ENCODE results near the gene CTSD. TPM values are rescaled to one million over a fixed set of nuclear protein-coding genes. Genes with fewer than 3 reads are reported as not detected.

CTSD gene
- total RNA-seq, 1 donor from 2014 or later = 44.9 TPM

DNA sequence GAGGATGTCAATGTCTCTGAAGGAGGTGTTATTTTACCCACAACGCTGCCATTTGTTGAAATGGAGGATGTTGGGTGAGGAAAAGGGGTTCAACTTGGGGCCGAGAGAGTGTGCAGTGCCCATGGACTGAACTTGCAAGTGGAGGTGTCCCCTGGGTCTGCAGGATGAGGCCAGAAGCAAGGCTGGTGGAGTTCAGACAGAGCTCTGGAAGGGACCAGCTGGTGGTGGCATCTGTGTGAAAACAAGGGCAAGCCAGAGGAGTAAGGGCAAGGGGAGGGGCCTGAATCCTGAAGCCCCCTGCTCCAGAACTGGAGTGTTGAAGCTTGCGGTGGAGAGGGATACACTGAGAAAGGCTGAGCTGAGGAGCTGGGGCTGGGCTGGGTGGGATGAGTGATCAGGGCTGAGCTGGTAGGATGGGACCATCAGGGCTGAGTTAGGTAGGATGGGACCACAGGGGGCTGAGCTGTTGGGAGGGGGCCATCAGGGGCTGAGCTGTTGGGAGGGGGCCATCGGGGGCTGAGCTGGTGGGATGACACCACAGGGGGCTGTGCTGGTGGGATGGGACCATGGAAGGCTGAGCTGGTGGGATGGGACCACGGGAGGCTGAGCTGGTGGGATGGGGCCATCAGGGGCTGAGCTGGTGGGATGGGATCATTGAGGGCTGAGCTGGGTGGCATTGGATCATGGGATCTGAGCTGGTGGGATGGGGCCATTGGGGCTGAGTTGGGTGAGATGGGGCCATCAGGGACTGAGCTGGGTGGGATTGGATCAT, 13.4 kb upstream of the CTSD start:
- Histone ChIP-seq H3K36me3 (ENCODE audit: control insufficient read depth in 3 of 3, insufficient read depth in 3 of 3, low read length in 3 of 3) (no peaks in the 10 kb centered on the region), H3K4me1 (ENCODE audit: control insufficient read depth in 3 of 3, insufficient read depth in 3 of 3, low read length in 3 of 3) (peaks cover 0 to 12% (median 6%) of the 10 kb centered on the region in 3 donors), H3K27me3 (ENCODE audit: control insufficient read depth in 3 of 3, insufficient read depth in 3 of 3, low read length in 3 of 3) (peaks cover 0 to 27% (median 12%) of the 10 kb centered on the region in 3 donors), H3K27ac (ENCODE audit: low read depth, low read length) (no peak overlapping the region), H3K9me3 (ENCODE audit: control insufficient read depth in 3 of 3, low read length in 3 of 3) (no peaks in the 10 kb centered on the region), H3K9ac (ENCODE audit: low read depth in 1 of 3, low read length in 3 of 3) (no peak overlapping the region), H3K4me3 (ENCODE audit: low read length in 3 of 3) (no peak overlapping the region)

DNA sequence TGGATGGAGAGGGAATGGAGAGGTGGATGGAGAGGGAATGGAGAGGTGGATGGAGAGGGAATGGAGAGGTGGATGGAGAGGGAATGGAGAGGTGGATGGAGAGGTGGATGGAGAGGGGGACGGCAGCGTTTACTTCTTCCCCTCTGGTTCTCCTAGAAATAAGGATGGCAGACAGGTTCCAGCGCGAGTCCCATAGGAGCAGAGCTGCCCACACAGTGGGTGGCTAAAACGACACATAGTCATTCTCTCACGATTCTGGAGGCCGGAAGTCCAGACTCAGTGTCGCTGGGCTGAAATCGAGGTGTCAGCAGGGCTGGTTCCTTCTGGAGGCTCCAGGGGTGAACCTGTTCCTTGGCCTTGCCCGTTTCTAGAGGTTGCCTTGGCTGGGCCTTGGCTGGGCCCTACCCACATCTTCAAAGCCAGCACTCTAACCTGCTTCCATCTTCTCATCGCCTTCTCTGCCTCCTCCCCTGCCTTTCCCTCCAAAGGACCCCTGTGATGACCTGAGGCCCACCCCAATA, 12.7 kb upstream of the CTSD start:
- no peak overlapping the region for H3K4me3 ChIP-seq (ENCODE audit: low read length in 3 of 3)
- H3K27ac ChIP-seq (ENCODE audit: low read depth, low read length) = no peak overlapping the region
- H3K36me3 ChIP-seq (ENCODE audit: control insufficient read depth in 3 of 3, insufficient read depth in 3 of 3, low read length in 3 of 3) = no peaks in the 10 kb centered on the region
- H3K27me3 ChIP-seq (ENCODE audit: control insufficient read depth in 3 of 3, insufficient read depth in 3 of 3, low read length in 3 of 3) = peaks cover 0 to 27% (median 12%) of the 10 kb centered on the region in 3 donors
- H3K9ac ChIP-seq (ENCODE audit: low read depth in 1 of 3, low read length in 3 of 3) = no peak overlapping the region
- peaks cover 0 to 13% (median 9%) of the 10 kb centered on the region in 3 donors for H3K4me1 ChIP-seq (ENCODE audit: control insufficient read depth in 3 of 3, insufficient read depth in 3 of 3, low read length in 3 of 3)
- H3K9me3 ChIP-seq (ENCODE audit: control insufficient read depth in 3 of 3, low read length in 3 of 3) = no peaks in the 10 kb centered on the region

DNA sequence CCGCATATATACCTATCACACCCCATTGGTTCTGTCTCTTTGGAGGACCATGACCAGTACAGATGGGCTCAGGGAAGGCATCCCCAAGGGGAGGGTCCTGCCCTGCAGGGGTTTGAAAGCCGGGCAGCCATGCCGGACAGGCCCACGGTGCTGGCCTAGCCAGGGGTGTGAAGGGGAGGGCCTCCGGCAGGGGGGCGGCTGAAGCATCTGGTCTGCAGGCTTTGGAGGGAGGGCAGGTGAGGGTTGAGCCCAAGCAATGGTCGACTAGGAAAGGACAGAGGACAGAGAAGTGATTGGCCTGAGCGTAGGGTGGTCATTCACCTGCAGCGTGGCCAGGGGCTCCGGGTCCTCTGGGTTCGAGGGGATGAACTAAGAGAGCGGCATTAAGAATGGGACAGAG, 11.2 kb upstream of the CTSD start:
- H3K4me1 ChIP-seq (ENCODE audit: control insufficient read depth in 3 of 3, insufficient read depth in 3 of 3, low read length in 3 of 3) = peaks cover 0 to 10% (median 9%) of the 10 kb centered on the region in 3 donors
- H3K27ac ChIP-seq (ENCODE audit: low read depth, low read length) = no peak overlapping the region
- no peaks in the 10 kb centered on the region for H3K9me3 ChIP-seq (ENCODE audit: control insufficient read depth in 3 of 3, low read length in 3 of 3)
- no peak overlapping the region for H3K9ac ChIP-seq (ENCODE audit: low read depth in 1 of 3, low read length in 3 of 3)
- peaks cover 0 to 20% (median 12%) of the 10 kb centered on the region in 3 donors for H3K27me3 ChIP-seq (ENCODE audit: control insufficient read depth in 3 of 3, insufficient read depth in 3 of 3, low read length in 3 of 3)
- H3K36me3 ChIP-seq (ENCODE audit: control insufficient read depth in 3 of 3, insufficient read depth in 3 of 3, low read length in 3 of 3) = no peaks in the 10 kb centered on the region
- no peak overlapping the region for H3K4me3 ChIP-seq (ENCODE audit: low read length in 3 of 3)

DNA sequence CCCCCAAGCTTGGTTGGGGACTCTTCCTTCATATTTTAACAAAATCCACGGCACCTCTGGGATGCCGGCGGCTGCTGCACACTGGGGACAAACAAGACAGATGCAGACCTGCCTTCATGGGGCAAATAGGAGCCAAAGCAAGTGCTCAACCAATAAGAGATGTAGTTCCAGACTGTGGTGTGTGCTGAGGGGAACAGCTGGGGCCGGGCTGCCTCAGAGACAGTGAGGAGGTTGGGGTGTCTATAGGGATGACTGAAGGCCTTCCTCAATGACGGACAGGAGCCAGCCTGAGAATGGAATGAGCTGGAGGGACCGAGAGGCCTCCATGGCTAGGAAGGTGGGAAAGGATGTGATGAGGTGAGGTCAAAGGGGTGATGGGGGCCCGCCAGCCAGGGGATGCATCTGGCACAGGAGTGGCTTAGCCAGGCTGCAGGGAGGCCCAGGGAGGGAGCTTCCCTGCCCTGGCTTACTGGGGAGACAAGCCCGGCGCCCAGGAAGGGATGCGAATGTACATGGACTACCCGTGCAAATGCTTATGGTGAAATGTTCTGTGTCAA, 10.3 kb upstream of the CTSD start:
- Histone ChIP-seq H3K36me3 (ENCODE audit: control insufficient read depth in 3 of 3, insufficient read depth in 3 of 3, low read length in 3 of 3) (no peaks in the 10 kb centered on the region), H3K27ac (ENCODE audit: low read depth, low read length) (no peak overlapping the region), H3K4me1 (ENCODE audit: control insufficient read depth in 3 of 3, insufficient read depth in 3 of 3, low read length in 3 of 3) (peaks cover 0 to 10% (median 9%) of the 10 kb centered on the region in 3 donors), H3K27me3 (ENCODE audit: control insufficient read depth in 3 of 3, insufficient read depth in 3 of 3, low read length in 3 of 3) (peaks cover 0 to 13% (median 12%) of the 10 kb centered on the region in 3 donors), H3K9me3 (ENCODE audit: control insufficient read depth in 3 of 3, low read length in 3 of 3) (no peaks in the 10 kb centered on the region), H3K4me3 (ENCODE audit: low read length in 3 of 3) (no peak overlapping the region), H3K9ac (ENCODE audit: low read depth in 1 of 3, low read length in 3 of 3) (no peak overlapping the region)

DNA sequence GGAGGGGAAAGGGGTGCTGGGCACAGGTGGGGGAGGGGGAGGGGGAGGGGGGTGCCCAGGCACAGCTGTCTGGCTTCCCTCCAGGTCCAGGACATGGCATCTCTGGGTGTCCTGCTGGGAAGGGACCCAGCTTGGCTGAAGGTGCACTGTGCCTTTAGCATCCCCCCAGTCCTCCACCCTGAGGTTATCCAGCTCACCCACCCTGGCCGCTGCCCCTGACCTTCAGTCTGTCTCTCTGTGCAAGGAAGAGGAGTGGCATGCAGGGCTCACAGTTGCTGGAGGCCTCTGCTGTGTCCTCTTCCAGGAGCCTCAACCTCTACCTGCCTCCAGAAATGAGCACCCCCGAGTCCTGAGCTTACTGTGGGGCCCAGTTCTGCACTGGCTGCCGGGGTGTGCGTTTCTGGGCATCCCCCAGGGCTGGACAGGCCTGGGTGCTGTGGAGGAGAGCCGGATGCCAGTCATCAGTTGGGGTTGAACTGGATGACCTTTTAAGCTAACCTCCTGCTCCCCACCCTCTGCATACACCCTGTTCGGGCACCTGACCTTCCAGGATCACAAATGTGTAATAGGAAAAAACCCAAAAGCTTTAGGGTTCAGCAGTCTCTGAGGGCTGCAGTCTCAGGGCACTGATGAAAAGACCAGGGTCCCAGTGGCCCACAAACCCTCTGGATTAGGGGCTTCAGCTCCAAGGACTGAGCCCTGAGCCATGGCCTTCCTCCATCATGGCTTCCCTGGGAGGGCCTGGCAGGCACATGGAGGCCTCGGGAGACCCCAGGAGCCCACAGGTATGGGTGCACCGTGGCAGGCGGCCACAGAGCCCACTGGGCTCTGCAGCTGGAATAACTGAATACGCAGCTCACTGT, 9.6 kb upstream of the CTSD start:
- Histone ChIP-seq H3K9ac (ENCODE audit: low read depth in 1 of 3, low read length in 3 of 3) (no peak overlapping the region), H3K27me3 (ENCODE audit: control insufficient read depth in 3 of 3, insufficient read depth in 3 of 3, low read length in 3 of 3) (peaks cover 0 to 12% (median 11%) of the 10 kb centered on the region in 3 donors), H3K36me3 (ENCODE audit: control insufficient read depth in 3 of 3, insufficient read depth in 3 of 3, low read length in 3 of 3) (no peaks in the 10 kb centered on the region), H3K4me3 (ENCODE audit: low read length in 3 of 3) (no peak overlapping the region), H3K9me3 (ENCODE audit: control insufficient read depth in 3 of 3, low read length in 3 of 3) (no peaks in the 10 kb centered on the region), H3K27ac (ENCODE audit: low read depth, low read length) (no peak overlapping the region), H3K4me1 (ENCODE audit: control insufficient read depth in 3 of 3, insufficient read depth in 3 of 3, low read length in 3 of 3) (peaks cover 0 to 10% (median 9%) of the 10 kb centered on the region in 3 donors)

DNA sequence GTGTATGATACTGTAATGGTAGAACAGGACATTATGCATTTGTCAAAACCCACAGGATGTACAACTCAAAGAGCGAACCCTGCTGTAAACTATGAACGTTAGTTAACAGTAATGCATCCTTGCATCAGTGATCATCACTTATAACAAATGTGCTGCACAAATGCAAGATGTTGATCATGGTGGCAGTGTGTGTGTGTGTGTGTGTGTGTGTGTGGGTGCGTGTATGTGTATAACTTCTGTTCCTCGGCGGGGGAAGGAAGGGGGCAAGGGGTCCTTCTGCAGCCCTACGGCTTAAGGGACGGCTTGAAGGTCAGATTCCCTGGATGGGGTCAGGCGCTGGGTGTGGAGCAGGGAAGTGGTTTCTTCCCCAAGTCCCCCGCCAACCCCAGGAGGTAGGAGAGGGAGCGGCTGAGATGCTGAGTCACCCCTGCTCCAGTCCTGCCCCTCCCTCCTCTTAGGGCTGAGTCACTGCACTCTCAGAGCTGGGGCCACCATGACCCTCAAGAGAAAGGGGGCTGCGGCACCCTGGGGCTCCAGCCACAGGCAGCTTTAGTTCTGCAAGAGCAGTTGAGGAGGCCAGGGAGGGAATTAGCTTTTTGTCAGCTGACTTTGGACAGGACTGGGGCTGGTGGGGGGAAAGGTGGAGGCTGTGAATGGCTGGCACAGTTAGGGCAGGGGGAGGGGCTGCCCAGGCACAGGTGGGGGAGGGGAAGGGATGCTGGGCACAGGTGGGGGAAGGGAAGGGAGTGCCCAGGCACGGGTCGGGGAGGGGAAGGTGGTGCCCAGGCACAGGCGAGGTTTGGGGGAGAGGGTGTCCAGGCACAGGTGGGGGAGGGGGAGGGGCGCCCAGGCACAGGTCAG, 8.8 kb upstream of the CTSD start:
- Histone ChIP-seq H3K9ac (ENCODE audit: low read depth in 1 of 3, low read length in 3 of 3) (peak overlapping the region in 1 of 3 donors; percentile 25), H3K4me3 (ENCODE audit: low read length in 3 of 3) (peak overlapping the region; percentile 7 to 29 (median 15)), H3K36me3 (ENCODE audit: control insufficient read depth in 3 of 3, insufficient read depth in 3 of 3, low read length in 3 of 3) (no peaks in the 10 kb centered on the region), H3K27ac (ENCODE audit: low read depth, low read length) (peak overlapping the region; percentile 20), H3K9me3 (ENCODE audit: control insufficient read depth in 3 of 3, low read length in 3 of 3) (no peaks in the 10 kb centered on the region), H3K4me1 (ENCODE audit: control insufficient read depth in 3 of 3, insufficient read depth in 3 of 3, low read length in 3 of 3) (peaks cover 0 to 10% (median 9%) of the 10 kb centered on the region in 3 donors), H3K27me3 (ENCODE audit: control insufficient read depth in 3 of 3, insufficient read depth in 3 of 3, low read length in 3 of 3) (peaks cover 0 to 6% (median 5%) of the 10 kb centered on the region in 3 donors)

DNA sequence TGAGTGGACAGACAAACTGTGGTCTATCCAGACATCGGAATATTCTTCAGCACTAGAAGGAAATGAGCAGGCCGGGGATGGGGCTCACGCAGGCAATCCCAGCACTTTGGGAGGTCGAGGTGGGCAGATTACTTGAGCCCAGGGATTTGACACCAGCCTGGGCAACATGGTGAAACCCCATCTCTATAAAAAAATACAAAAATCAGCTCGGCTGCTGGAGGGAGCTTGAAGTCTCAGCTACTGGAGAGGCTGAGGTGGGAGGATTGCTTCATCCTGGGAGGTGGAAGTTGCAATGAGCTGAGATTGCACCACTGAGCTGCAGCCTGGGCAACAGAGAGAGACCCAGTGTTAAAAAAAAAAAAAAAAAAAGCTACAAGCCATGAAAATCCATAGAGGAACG, 8.0 kb upstream of the CTSD start:
- Histone ChIP-seq H3K4me1 (ENCODE audit: control insufficient read depth in 3 of 3, insufficient read depth in 3 of 3, low read length in 3 of 3) (peaks cover 0 to 10% (median 9%) of the 10 kb centered on the region in 3 donors), H3K27ac (ENCODE audit: low read depth, low read length) (peak overlapping the region; percentile 20), H3K9ac (ENCODE audit: low read depth in 1 of 3, low read length in 3 of 3) (no peak overlapping the region), H3K4me3 (ENCODE audit: low read length in 3 of 3) (no peak overlapping the region), H3K27me3 (ENCODE audit: control insufficient read depth in 3 of 3, insufficient read depth in 3 of 3, low read length in 3 of 3) (peaks cover 0 to 3% (median 1%) of the 10 kb centered on the region in 3 donors), H3K36me3 (ENCODE audit: control insufficient read depth in 3 of 3, insufficient read depth in 3 of 3, low read length in 3 of 3) (no peaks in the 10 kb centered on the region), H3K9me3 (ENCODE audit: control insufficient read depth in 3 of 3, low read length in 3 of 3) (no peaks in the 10 kb centered on the region)

DNA sequence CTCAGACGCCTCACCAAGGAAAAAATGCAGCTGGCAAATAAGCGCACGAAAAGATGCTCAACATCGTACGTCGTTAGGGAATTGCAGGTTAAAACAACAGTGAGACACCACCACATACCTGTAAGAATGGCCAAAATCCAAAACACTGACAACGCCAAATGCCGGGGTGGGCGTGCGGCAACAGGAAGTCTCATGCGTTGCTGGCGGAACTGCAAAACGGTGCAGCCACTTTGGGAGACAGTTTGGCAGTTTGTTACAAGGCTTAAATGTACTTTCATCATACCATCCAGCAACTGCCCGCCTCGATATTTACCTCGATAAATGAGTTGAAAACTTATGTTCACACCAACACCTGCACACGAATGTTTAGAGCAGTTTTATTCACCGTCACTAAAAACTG, 7.5 kb upstream of the CTSD start:
- H3K4me3 ChIP-seq (ENCODE audit: low read length in 3 of 3) = no peak overlapping the region
- no peak overlapping the region for H3K27ac ChIP-seq (ENCODE audit: low read depth, low read length)
- no peaks in the 10 kb centered on the region for H3K36me3 ChIP-seq (ENCODE audit: control insufficient read depth in 3 of 3, insufficient read depth in 3 of 3, low read length in 3 of 3)
- H3K9me3 ChIP-seq (ENCODE audit: control insufficient read depth in 3 of 3, low read length in 3 of 3) = no peaks in the 10 kb centered on the region
- peaks cover 0 to 10% (median 9%) of the 10 kb centered on the region in 3 donors for H3K4me1 ChIP-seq (ENCODE audit: control insufficient read depth in 3 of 3, insufficient read depth in 3 of 3, low read length in 3 of 3)
- no peaks in the 10 kb centered on the region for H3K27me3 ChIP-seq (ENCODE audit: control insufficient read depth in 3 of 3, insufficient read depth in 3 of 3, low read length in 3 of 3)
- H3K9ac ChIP-seq (ENCODE audit: low read depth in 1 of 3, low read length in 3 of 3) = no peak overlapping the region

DNA sequence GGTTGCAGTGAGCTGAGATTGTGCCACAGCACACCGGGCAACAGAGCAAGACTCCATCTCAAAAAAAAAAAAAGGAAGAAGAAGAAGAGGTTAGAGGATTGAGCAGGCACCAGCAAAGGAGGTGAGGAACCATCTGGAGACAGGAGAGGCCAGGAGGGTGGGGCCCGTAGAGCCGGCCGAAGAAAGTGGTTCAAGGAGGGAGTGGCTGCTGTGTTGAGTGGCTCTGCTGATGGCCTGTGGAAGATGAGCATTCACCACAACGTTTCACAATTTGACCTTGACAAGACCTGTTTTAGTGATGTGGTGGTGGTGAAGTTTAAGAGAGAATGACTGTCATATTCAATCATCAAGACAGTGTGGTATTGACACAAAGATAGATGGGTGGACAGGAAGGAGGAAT, 6.8 kb upstream of the CTSD start:
- no peaks in the 10 kb centered on the region for H3K9me3 ChIP-seq (ENCODE audit: control insufficient read depth in 3 of 3, low read length in 3 of 3)
- no peaks in the 10 kb centered on the region for H3K36me3 ChIP-seq (ENCODE audit: control insufficient read depth in 3 of 3, insufficient read depth in 3 of 3, low read length in 3 of 3)
- no peak overlapping the region for H3K27ac ChIP-seq (ENCODE audit: low read depth, low read length)
- H3K9ac ChIP-seq (ENCODE audit: low read depth in 1 of 3, low read length in 3 of 3) = no peak overlapping the region
- peaks cover 0 to 10% (median 9%) of the 10 kb centered on the region in 3 donors for H3K4me1 ChIP-seq (ENCODE audit: control insufficient read depth in 3 of 3, insufficient read depth in 3 of 3, low read length in 3 of 3)
- H3K27me3 ChIP-seq (ENCODE audit: control insufficient read depth in 3 of 3, insufficient read depth in 3 of 3, low read length in 3 of 3) = no peaks in the 10 kb centered on the region
- H3K4me3 ChIP-seq (ENCODE audit: low read length in 3 of 3) = no peak overlapping the region
